ENCODE data around the gene STPG1. TPM values are rescaled to one million over a fixed set of nuclear protein-coding genes. Genes with fewer than 3 reads are reported as not detected.

The STPG1 gene
- total and polyA plus RNA-seq, 9 of the 15 experiments (the other 6 are each of a cell fraction or from before 2014, with no cell fraction given) = 5.0 to 11.9 (median 8.3) TPM

DNA sequence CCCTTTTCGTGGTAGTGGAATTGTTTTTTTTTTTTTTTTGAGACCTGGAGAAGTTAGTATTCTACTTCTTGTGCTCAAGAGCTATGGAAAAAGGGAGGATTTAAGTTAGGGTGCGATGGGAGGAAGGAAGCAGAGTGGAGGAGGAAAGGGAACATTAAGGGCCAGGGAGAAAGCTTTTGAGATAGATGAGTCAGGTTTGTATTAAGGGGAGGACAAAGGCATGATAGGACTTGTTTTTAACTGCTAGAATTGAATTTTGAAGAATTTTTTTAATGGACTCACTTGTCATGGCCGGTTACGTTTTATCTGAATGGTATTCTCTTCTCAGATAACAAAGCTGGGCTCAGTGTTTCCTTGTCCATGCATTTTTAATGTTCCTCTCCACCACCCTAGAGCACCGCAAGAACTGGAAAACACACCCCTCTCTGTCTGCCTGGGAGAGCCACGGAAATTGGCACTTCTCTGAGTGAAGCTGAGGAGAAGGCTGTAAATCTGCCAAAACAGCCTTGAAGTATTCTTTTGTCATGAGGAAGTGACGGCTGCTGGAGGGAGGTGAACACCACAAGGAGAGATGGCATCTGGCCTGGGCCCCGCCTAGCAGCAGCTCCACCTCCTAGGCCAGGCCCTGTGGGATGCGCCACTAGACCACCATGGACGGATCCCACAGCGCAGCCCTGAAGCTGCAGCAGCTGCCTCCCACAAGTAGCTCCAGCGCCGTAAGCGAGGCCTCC lies 5.5 kb upstream of the STPG1 start (continued):
- TF ChIP-seq, protein P1, sequence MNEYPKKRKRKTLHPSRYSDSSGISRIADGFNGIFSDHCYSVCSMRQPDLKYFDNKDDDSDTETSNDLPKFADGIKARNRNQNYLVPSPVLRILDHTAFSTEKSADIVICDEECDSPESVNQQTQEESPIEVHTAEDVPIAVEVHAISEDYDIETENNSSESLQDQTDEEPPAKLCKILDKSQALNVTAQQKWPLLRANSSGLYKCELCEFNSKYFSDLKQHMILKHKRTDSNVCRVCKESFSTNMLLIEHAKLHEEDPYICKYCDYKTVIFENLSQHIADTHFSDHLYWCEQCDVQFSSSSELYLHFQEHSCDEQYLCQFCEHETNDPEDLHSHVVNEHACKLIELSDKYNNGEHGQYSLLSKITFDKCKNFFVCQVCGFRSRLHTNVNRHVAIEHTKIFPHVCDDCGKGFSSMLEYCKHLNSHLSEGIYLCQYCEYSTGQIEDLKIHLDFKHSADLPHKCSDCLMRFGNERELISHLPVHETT (CRISPR knock-in tag; conservative IDR thresholded peaks at IDR 0.05 in 1 of 2, IDR thresholded peaks at IDR 0.05 in 1 of 2) = 0 out of 4 replicates have a peak, but pooled peaks of 1 of the 2 experiments have one; percentile 21
- peak; percentile 47 to 56 for TF ChIP-seq NRF1 (conservative IDR thresholded peaks at IDR 0.05 in 1 of 2, IDR thresholded peaks at IDR 0.05 in 1 of 2)
- no peak for TF ChIP-seq ZC3H4 (CRISPR knock-in tag; IDR thresholded peaks at IDR 0.05; ENCODE audit: borderline replicate concordance)
- TF ChIP-seq BDP1 (IDR thresholded peaks at IDR 0.05; ENCODE audit: insufficient read depth, insufficient read length) = no peak
- TF ChIP-seq, protein P2, sequence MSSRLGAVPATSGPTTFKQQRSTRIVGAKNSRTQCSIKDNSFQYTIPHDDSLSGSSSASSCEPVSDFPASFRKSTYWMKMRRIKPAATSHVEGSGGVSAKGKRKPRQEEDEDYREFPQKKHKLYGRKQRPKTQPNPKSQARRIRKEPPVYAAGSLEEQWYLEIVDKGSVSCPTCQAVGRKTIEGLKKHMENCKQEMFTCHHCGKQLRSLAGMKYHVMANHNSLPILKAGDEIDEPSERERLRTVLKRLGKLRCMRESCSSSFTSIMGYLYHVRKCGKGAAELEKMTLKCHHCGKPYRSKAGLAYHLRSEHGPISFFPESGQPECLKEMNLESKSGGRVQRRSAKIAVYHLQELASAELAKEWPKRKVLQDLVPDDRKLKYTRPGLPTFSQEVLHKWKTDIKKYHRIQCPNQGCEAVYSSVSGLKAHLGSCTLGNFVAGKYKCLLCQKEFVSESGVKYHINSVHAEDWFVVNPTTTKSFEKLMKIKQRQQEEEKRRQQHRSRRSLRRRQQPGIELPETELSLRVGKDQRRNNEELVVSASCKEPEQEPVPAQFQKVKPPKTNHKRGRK (tag; IDR thresholded peaks at IDR 0.05) = 0 out of 2 replicates have a peak, but pooled peaks have one; percentile 24
- TF ChIP-seq ARID1B (IDR thresholded peaks at IDR 0.05) = peak; percentile 63
- peak in 1 of 2 experiments; percentile 84; a peak in 2 of 4 replicates for TF ChIP-seq RCOR1 (IDR thresholded peaks at IDR 0.05; ENCODE audit: borderline replicate concordance in 1 of 2, low read depth in 2 of 2, low read length in 2 of 2)
- TF ChIP-seq RHOXF2B (CRISPR knock-in tag; conservative IDR thresholded peaks at IDR 0.05) = no peak
